ENCODE results near the gene TRIL.

TRIL gene

DNA sequence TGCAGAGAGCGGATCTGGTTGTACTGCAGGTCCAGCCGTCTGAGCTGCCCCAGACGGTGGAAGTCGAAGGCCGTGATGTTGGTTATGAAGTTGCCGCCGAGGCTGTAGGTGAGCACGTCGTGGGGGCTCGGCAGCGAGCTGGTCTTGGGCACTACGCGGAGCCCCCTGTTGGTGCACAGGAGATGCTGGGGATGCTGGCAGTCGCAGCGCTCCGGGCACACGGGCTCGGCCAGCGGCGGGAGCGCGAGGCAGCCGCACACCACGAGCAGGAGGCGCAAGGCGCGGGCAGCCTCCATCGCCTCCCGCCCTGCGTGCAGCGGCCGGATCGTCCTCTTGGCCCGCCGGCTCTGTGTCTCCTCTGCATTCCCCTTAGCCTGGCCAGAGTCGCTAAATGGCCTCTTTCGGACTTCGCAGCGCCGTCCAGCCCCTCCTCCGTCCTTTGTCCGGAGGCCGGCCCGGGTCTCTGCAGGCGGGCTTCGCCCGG is 337 bp downstream of the TRIL start:
- H3K4me2 ChIP-seq (ENCODE audit: low read depth, low read length, poor library complexity, severe bottlenecking), result no peak overlapping the region
- H3K36me3 ChIP-seq (ENCODE audit: low read length), result no peaks in the 10 kb centered on the region
- no peaks in the 10 kb centered on the region for H3K27me3 ChIP-seq (ENCODE audit: low read length)
- H3K9me2 ChIP-seq (replicated peaks; ENCODE audit: insufficient read depth, low read length), result no peaks in the 10 kb centered on the region
- no peak overlapping the region for H3K4me3 ChIP-seq (ENCODE audit: insufficient read depth, low read length, poor library complexity, severe bottlenecking)
- H3K9ac ChIP-seq (ENCODE audit: low read length), result no peak overlapping the region
- TF ChIP-seq EZH2phosphoT487 (conservative IDR thresholded peaks at IDR 0.05; ENCODE audit: low read length), result no peak
- TF ChIP-seq, protein P1, sequence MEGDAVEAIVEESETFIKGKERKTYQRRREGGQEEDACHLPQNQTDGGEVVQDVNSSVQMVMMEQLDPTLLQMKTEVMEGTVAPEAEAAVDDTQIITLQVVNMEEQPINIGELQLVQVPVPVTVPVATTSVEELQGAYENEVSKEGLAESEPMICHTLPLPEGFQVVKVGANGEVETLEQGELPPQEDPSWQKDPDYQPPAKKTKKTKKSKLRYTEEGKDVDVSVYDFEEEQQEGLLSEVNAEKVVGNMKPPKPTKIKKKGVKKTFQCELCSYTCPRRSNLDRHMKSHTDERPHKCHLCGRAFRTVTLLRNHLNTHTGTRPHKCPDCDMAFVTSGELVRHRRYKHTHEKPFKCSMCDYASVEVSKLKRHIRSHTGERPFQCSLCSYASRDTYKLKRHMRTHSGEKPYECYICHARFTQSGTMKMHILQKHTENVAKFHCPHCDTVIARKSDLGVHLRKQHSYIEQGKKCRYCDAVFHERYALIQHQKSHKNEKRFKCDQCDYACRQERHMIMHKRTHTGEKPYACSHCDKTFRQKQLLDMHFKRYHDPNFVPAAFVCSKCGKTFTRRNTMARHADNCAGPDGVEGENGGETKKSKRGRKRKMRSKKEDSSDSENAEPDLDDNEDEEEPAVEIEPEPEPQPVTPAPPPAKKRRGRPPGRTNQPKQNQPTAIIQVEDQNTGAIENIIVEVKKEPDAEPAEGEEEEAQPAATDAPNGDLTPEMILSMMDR (IDR thresholded peaks at IDR 0.05; ENCODE audit: insufficient read depth, low read length, poor library complexity, severe bottlenecking), result no peak
- no peaks in the 10 kb centered on the region for H3K79me2 ChIP-seq (ENCODE audit: insufficient read depth, low read length)
- no peaks in the 10 kb centered on the region for H4K20me1 ChIP-seq (ENCODE audit: low read depth, low read length)
- no peak overlapping the region for H3K27ac ChIP-seq (ENCODE audit: low read depth, low read length)
- H2AFZ ChIP-seq (ENCODE audit: low read depth, low read length, severe bottlenecking), result no peak overlapping the region
- H3F3A ChIP-seq (ENCODE audit: insufficient read depth), result no peaks in the 10 kb centered on the region
- no peaks in the 10 kb centered on the region for H3K9me3 ChIP-seq (ENCODE audit: insufficient read depth, low read length)

GRCh38 chr7:28957064-28957750 is 923 bp downstream of the TRIL start:
- Histone ChIP-seq H3F3A (ENCODE audit: insufficient read depth) (no peaks in the 10 kb centered on the region), H3K9me3 (ENCODE audit: insufficient read depth, low read length) (no peaks in the 10 kb centered on the region), H3K27me3 (ENCODE audit: low read length) (no peaks in the 10 kb centered on the region), H3K4me2 (ENCODE audit: low read depth, low read length, poor library complexity, severe bottlenecking) (no peak overlapping the region), H3K79me2 (ENCODE audit: insufficient read depth, low read length) (no peaks in the 10 kb centered on the region), H3K27ac (ENCODE audit: low read depth, low read length) (no peak overlapping the region), H3K9me2 (replicated peaks; ENCODE audit: insufficient read depth, low read length) (no peaks in the 10 kb centered on the region), H3K9ac (ENCODE audit: low read length) (no peak overlapping the region), H4K20me1 (ENCODE audit: low read depth, low read length) (no peaks in the 10 kb centered on the region), H3K36me3 (ENCODE audit: low read length) (no peaks in the 10 kb centered on the region), H2AFZ (ENCODE audit: low read depth, low read length, severe bottlenecking) (no peak overlapping the region), H3K4me3 (ENCODE audit: insufficient read depth, low read length, poor library complexity, severe bottlenecking) (no peak overlapping the region)
- TF ChIP-seq EZH2phosphoT487 (conservative IDR thresholded peaks at IDR 0.05; ENCODE audit: low read length), result no peak
- TF ChIP-seq, protein P1 (IDR thresholded peaks at IDR 0.05; ENCODE audit: insufficient read depth, low read length, poor library complexity, severe bottlenecking), result no peak

DNA sequence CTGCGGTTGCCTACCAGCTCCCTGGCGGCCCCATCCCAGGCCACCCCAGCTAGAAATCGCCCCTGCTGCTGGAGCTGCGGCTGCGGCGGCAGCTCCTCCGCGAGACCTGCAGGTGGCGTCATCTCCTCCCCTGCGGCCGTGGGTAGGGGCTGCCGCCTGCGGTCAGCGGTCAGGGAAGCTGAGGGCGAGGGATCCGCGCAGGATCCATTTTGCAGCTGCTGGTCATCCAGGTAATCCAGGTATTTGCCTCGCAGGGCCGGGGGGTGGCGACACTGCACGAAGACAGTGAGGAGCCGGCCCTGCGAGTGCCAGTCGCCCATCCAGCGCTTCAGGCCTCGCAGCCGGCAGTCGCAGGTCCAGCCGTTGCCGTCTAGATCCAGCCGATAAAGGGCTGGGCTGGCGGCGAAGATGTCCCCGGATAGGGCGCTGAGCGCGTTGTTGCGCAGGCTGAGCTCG is 1.5 kb downstream of the TRIL start:
- Histone ChIP-seq H3K4me2 (ENCODE audit: low read depth, low read length, poor library complexity, severe bottlenecking) (no peak overlapping the region), H2AFZ (ENCODE audit: low read depth, low read length, severe bottlenecking) (no peak overlapping the region), H3K9ac (ENCODE audit: low read length) (no peak overlapping the region)

More for the DNA sequence above, 1.5 kb downstream of the TRIL start:
- Histone ChIP-seq H3K9me2 (replicated peaks; ENCODE audit: insufficient read depth, low read length) (no peaks in the 10 kb centered on the region), H3F3A (ENCODE audit: insufficient read depth) (no peaks in the 10 kb centered on the region), H3K79me2 (ENCODE audit: insufficient read depth, low read length) (no peaks in the 10 kb centered on the region), H3K36me3 (ENCODE audit: low read length) (no peaks in the 10 kb centered on the region), H4K20me1 (ENCODE audit: low read depth, low read length) (no peaks in the 10 kb centered on the region), H3K4me3 (ENCODE audit: insufficient read depth, low read length, poor library complexity, severe bottlenecking) (no peak overlapping the region), H3K27me3 (ENCODE audit: low read length) (no peaks in the 10 kb centered on the region), H3K9me3 (ENCODE audit: insufficient read depth, low read length) (no peaks in the 10 kb centered on the region), H3K27ac (ENCODE audit: low read depth, low read length) (no peak overlapping the region)
- no peak for TF ChIP-seq EZH2phosphoT487 (conservative IDR thresholded peaks at IDR 0.05; ENCODE audit: low read length)
- TF ChIP-seq, protein P1 (IDR thresholded peaks at IDR 0.05; ENCODE audit: insufficient read depth, low read length, poor library complexity, severe bottlenecking), result no peak
